GM12865 (cell line): ENCODE results near the gene KCND3.

Experiments
- DNase-seq: peaks from one replicate; pipeline ENCODE4 v3.0.0; 2010; ENCODE audit warnings: low read depth
- H3K4me3 ChIP-seq: 2 replicates; pipeline ENCODE4 v1.5.1; 2011; ENCODE audit warnings: mild to moderate bottlenecking, low read depth, low read length, control low read depth
- CTCF ChIP-seq: IDR thresholded peaks from 2 replicates; pipeline ENCODE4 v1.5.1; 2011; ENCODE audit warnings: low read length, control low read depth, low read depth, inconsistent platforms; ENCODE audit not compliant: insufficient read depth; ENCODE audit errors: missing control alignments

KCND3 gene

GRCh38 chr1:111911776-111912515, 77.5 kb downstream of the KCND3 start:
- no peak for TF ChIP-seq CTCF
- no peak for DNase-seq
- H3K4me3 ChIP-seq: no peak overlapping the region

GRCh38 chr1:111911061-111911460, 78.4 kb downstream of the KCND3 start:
- no peak overlapping the region for H3K4me3 ChIP-seq
- no peak for DNase-seq
- no peak for TF ChIP-seq CTCF

GRCh38 chr1:111909030-111909429, 80.4 kb downstream of the KCND3 start:
- DNase-seq: no peak
- TF ChIP-seq CTCF: no peak
- no peak overlapping the region for H3K4me3 ChIP-seq

GRCh38 chr1:111908011-111908621, 81.4 kb downstream of the KCND3 start:
- H3K4me3 ChIP-seq: no peak overlapping the region
- no peak for DNase-seq
- TF ChIP-seq CTCF: no peak

- DNase-seq: no peak
- no peak overlapping the region for H3K4me3 ChIP-seq
- TF ChIP-seq CTCF: no peak
Observed at GRCh38 chr1:111907321-111907720, 82.1 kb downstream of the KCND3 start.

- TF ChIP-seq CTCF: no peak
- H3K4me3 ChIP-seq: no peak overlapping the region
- no peak for DNase-seq
Observed at GRCh38 chr1:111906816-111907215, 82.7 kb downstream of the KCND3 start.
